HG03354 (cell line): ENCODE results near the gene PCYT1A.
"Not testable (repeated sequence)": the region's sequence is repeated elsewhere in the genome, so short reads cannot be mapped to it uniquely, and the experiment has no call there.

Source experiments
- ATAC-seq: cut with Tn5 transposase; IDR thresholded peaks from one replicate; pipeline ENCODE4 v1.9.1; 2021; ENCODE audit warnings: mild to moderate bottlenecking; ENCODE audit not compliant: unreplicated experiment, poor library complexity, severe bottlenecking

Gene PCYT1A

DNA sequence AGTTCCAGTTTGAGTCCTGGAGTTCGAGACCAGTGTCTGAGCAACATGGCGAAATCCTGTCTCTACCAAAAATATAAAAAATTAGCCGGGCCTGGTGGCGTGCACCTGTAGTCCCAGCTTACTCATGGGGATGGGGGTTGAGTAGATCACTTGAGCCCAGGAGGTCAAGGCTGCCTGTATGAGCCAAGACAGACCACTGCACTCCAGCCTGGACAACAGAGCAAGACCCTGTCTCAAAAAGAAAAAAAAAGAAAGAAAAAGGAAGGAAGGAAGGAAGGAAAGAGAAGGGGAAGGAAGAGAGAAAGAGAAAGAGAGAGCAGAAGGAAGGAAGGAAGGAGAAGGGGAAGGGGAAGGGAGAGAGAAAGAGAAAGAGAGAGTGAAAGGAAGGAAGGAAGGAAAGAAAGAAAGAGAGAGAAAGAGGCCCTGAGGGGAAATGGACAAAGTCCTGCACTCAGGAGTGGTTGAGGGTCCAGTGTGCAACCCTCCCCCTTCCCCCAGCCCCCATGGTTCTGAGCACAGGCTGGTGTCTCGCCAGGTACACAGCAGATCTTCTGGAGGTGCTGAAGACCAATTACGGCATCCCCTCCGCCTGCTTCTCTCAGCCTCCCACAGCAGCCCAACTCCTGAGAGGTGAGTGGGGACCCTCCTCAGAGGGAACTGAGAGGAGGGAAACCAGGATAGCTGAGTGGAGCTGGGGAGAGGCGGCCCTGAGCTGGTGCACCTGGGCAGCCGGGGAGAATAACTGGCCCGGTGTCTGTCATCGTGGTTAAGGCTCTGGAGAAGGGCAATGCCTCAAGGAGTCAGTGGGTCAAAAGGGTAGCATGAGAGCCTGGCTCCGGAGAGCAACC lies 70.0 kb downstream of the PCYT1A start:
- ATAC-seq: no peak

- ATAC-seq: no peak
Measured at GRCh38 chr3:196216681-196217211, 70.8 kb downstream of the PCYT1A start.

DNA sequence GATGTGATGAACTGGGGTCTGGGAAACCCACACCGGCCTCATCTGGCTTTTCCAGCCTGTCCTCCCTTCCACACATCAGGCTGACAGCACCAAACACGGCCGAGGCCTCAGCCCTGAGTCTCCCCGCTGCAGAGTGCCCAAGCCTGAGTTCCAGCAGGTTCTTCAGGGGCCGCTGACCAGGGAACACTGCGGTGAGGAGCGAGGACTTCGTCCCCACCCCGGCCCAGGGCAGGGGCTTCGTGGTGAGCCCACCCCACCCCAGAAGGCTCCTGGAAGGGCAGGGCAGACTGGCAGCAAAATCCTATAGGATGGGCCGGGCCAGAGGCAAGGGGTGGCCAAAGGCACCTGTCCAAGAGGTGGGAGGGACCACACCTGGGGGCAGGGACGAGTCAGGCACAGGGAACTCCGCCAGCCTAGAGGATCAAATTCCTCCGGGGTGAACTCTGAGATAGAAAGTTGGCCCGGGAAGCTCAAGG lies 71.4 kb downstream of the PCYT1A start, which contains the start of gene SLC51A:
Gene SLC51A, plus strand, starts transcription at position 446 of the 476 bp plus-strand sequence. CDS start 179 bp downstream, outside the sequence.
- ATAC-seq: no peak

DNA sequence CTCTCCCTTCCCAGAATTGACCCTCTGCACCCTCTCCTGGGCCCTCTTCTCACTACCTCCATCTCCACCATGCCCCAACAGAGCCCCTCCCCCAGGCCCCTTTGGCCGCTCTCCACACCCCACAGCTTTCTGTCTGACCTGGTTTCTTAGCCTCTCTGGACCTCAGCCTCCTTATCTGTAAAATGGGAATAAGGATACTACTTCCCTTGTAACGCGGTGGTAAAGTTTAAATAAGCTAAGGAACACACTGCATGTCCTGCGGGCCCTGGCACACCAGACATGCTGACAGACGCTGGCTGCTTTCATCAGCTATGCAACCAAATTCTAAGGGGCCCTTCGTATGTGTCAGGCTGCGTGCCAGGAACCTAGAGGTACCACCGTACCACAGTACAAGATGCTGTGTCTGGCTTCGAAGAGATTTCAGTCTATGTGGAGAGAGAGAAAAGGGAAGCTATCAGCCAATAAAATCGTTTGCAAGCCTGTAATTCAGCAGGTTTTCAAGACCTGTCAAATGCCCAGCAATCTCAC lies 72.0 kb downstream of the PCYT1A start:
- no peak for ATAC-seq

DNA sequence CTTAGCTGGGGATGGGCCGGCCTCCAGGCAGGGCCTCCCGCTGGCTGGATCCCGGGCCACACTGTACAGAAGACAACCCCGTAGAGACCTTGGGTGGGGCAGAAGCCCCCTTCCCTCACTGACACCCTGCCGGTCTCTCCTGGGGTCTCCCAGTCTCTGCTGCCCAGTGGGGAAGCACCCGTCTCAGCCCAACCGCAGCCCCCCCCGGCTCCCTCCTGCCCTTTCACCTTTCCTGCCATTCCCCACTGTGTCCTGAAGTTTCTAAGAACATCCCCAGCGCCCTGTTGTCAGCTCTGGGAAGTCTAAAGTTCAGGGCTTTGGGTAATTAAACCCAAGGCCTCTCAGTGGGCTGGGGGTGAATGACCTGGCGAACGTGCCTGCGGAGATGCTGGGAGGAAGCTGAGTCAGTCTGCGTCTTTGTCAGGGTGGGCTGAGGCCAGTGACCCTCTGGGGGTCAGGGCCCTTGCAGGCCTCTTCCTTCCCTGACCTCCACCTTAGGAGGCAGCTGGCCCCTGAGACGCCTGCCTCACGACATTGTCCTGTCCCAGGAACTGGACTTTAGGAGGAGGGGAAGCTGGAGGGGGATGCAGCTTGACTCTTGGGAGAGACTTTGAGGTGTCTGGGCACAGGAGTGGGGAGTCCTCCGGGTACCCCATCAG lies 72.6 kb downstream of the PCYT1A start:
- ATAC-seq: no peak

GRCh38 chr3:196210673-196211556 lies 76.6 kb downstream of the PCYT1A start, which contains the start of gene ZDHHC19:
Gene ZDHHC19 (minus strand): TSS chr3:196211400. CDS start chr3:196211315, 85 bp downstream.
- ATAC-seq: no peak

DNA sequence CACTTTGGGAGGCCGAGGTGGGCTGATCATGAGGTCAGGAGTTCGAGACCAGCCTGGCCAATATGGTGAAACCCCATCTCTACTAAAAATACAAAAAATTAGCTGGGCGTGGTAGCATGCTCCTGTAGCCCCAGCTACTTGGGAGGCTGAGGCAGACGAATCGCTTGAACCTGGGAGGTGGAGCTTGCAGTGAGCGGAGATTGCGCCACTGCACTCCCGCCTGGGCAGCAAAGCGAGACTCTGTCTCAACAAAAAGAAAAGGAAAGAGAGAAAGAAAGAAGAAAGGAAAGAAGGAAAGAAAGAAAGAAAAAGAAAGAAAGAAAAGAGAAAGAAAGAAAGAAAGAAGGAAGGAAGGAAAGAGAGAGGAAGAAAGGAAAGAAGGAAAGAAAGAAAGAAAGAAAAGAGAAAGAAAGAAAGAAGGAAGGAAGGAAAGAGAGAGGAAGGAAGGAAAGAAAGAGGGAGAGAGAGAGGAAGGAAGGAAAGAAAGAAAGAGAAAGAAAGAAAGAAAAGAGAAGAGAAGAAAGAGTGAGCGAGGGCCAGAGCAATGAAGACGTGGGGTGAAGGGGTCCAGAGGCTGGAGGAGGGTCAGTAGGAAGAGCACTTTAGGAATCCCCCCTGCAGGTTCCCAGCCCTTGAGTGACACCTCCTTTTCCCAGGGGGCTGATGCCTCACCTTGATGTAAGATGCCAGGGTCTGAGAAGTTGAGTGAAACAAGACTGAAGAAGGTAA lies 77.4 kb downstream of the PCYT1A start:
- not testable (repeated sequence) for ATAC-seq

DNA sequence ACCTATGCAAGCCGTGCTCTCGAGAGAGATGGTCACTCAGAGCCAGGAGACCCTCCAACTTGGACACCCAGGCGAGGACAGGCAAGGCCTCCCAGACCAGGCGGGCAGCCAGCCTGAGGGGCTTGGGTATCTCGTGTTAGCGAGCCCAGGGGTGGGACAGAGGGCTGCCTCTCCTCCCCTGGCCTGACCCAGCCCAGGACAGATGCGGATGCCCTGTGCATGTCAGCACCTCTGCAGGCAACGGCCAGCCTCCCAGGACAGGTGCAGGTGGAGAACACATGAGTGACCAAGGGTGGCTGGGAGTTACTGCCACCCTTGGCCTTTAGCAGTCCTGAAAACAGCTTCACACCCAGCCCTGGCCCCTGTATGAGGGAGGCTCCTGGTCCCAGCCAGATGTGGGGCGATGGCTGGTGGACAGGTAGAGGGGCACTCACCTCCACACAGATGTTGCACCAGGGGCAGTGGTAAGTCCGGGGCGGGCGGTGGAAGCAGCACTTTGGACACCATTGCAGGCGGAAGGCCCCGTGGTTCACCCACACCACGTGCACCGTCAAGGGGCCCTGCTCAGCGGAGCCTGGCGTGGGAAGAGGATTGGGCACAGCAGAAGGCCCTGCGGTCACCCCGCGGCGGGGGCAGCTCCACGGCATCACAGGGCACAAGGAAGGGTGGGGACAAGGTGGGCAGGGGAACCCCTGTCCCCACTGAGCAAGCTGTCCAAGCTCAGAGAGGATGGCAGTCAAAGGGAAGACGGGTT lies 78.4 kb downstream of the PCYT1A start:
- no peak for ATAC-seq

- no peak for ATAC-seq
Measured at GRCh38 chr3:196207833-196208607, 79.5 kb downstream of the PCYT1A start.

DNA sequence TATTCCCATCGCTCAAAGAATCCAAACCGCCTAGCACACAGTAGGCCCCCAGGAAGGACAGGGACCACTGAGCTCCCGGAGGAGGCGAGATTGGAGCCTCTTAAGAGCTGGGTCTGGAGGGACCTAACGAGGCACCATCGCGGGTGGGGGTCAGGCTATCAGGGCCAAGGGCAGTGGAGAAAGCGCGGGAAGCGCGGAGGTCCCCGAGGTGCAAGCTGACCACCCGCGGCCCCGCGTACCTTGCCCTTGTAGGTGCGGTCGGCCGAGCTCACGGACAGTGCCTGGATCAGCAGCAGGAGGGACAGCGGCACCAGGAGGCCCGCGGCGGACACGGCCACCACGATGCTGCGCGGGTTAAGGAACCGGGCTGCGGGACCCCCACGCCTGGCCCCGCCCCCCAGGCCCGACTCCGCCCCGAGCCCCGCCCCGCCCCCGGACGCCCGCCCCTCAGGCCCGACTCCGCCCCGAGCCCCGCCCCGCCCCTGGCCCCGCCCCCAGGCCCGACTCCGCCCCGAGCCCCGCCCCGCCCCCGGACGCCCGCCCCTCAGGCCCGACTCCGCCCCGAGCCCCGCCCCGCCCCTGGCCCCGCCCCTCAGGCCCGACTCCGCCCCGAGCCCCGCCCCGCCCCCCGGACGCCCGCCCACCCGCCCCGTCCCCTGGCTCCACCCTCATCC lies 80.2 kb downstream of the PCYT1A start:
- ATAC-seq: no peak

- ATAC-seq: not testable (repeated sequence)
Measured at GRCh38 chr3:196205442-196206205, 81.9 kb downstream of the PCYT1A start.

- ATAC-seq: no peak
Measured at GRCh38 chr3:196203846-196204245, 83.7 kb downstream of the PCYT1A start.

DNA sequence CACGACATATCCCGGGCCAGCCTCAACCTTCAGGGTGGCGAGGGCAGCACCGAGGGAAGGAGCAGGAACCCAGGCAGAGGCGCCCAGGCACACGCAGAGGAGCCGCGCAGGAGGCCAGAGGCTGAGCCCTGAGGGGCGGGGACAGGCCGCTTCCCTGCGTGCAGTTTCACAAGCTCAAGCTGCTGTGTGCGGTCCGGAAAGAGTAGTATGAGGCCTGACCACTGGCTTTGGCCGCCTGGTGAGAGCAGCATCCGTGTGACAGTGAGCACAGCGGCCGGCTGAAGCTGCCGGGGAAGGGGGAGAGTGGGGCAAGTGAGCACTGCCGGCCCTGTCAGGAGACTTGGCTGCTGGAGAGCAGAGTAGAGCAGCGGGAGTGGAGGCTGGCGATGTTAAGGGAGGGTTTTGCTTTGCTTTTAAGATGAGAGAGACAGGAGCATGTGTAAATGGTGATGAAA lies 85.0 kb downstream of the PCYT1A start:
- ATAC-seq: peak; percentile 77

DNA sequence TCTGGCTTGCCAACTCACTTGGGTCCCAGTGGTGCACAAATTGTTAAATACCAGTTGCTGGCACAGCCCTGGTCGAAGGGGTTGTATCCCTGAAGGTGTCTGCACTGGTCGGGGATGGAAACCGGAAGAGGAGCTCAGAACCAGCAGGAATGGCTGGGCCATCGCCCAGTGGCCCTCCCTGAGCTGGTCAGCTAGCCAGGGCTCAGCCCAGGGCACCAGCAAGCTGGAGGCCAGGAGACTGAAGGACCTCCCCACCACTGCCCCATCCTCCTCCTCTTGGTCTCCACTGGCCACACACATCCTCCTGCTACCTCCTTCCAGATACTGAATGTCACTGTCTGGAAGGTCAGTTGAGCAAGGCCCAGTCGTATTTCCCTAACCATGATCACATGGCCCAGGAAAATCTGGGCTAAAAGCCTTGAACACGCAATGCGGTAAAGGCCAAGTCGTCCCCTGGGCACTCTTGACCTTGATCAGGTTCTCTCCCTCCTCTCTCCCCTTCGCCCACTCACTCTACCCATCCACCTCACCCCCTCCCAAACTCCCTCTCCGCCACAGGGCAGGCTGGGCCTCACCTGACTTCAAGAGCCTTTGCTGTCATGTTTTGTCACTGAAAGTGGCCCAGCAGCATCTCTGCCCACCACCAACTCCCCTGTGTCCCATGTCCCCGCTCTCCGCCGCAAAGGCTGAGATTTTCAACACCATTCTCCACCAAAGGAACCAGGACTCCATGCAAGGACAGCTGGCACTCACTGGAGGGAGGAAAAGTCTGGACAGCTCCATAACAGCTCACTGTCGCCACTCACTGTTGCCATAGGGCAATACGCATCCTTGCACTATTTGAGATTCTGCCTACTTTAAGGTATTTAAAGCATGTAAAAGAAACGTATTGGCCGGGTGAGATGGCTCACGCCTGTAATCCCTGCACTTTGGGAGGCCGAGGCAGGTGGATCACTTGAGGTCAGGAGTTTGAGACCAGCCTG lies 88.5 kb downstream of the PCYT1A start:
- no peak for ATAC-seq
